HG03196 (cell line): ENCODE data around the gene RHBDD3.

Experiments used
- ATAC-seq: cut with Tn5 transposase; IDR thresholded peaks from one replicate; pipeline ENCODE4 v1.9.1; 2021; ENCODE audit not compliant: unreplicated experiment

Gene RHBDD3

DNA sequence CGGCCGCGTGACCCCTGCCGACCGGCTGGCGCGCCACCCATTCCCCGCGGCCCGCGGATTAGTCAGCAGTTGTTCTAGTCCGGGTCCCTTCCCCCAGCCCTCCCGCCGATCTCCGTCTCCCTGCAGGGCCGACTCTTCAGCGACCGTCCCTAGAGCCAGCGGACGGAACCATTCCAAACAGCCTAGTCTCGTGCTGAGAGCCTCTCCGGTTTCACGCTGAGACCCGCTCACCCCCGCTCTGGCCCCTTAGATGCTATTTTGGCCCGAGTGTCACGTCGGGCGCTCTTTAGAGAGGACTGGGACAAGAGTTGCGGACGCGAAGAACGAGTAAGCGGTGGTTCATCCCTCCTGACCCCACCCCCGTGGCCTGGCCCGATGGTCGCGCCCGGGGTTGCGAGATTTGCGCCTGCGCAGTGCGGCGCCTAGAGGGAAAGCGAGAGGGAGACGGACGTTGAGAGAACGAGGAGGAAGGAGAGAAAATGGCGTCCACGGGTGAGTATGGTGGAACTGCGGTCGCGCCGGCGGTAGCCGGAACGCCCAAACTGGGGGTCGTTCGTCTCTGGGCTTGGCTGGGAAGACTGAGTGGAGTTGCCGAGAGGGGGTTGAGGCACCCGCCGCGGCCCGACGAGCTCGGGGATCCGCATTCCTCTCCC lies at the start of gene RHBDD3, which contains the start of gene EWSR1:
TSS of gene RHBDD3 (minus strand) at position 124 of the 653 bp plus-strand sequence. CDS start 2,355 bp downstream, outside the sequence.
TSS of gene EWSR1 (plus strand) at position 411 of the 653 bp plus-strand sequence. CDS start at position 480, 69 bp downstream.
- peak; percentile 76 for ATAC-seq

DNA sequence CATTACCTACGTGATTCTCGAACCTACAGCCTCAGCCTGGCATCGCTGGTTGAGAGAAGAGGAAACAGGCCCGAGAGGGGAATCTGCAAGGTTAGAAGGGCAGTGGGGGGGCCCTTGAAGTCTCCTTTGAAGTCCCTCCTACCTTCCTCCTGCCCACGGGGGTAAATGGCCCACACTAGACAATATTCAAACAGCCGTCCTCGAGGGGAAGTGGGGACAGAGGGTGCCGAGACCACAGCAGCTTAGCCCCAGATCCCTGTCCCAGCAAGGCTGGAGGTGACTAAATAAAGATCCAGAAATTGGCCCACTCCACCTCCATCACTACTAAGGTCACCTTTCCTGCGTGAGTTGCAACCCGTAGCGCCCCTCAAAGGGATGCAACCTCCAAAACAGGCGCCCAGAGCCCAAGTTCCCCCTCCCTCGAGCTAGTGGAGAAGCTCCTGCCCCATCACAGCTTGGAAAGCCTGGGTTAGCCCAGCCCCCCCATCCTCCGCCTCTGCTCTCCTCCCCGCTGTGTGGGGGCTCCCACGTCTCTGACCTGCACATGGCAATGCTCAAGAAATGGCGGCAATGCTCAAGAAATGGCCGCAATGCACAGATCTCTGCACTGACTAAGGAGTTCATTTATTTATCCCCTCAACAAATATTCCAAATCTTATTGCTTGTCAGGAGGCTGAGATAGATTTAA lies 48.5 kb upstream of the RHBDD3 start:
- ATAC-seq = no peak

DNA sequence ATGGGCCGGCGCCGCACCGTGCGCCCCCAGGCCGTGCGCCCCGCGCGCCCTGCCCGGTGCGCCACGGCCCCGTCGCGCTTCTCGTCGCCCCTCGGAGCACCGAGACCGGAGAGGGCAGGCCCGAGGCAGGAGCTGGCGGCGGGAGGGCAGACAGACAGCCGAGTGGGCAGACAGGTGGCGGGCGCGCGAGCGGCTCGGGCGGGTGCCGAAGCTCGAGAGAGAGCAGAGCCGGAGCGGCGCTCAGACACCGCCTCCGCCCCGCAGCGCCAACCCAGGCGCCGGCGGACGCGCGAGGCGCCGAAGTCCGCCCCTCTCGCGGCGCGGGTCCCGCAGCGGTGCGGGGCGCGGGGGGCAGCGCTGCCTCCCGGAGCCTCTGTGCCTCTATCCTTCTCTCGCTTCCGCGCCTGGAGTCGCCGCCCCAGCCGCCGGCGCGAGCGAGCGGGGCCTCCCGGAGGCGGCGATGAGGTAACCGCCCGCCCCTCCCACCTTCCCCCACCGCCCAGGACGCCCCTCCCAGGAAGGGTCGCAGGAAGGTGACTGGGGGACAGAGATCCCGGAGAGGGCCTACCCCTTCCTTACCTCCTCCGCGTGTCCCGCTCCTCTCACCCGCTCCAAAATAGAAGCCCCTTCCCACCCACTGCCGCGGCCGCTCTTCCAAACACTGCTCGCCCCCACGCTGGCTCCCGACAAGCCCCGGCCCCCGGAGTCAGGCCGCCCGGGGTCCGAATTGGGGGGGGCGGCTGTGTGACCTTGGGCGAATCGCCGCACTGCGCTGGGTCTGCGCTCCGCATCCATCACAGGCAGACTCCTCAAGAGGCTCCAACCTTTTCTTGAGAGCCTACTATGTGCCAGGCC lies 47.7 kb upstream of the RHBDD3 start, which contains the start of gene RASL10A:
TSS of gene RASL10A (minus strand) at position 412 of the 855 bp plus-strand sequence. CDS start 451 bp downstream, outside the sequence.
- no peak for ATAC-seq

DNA sequence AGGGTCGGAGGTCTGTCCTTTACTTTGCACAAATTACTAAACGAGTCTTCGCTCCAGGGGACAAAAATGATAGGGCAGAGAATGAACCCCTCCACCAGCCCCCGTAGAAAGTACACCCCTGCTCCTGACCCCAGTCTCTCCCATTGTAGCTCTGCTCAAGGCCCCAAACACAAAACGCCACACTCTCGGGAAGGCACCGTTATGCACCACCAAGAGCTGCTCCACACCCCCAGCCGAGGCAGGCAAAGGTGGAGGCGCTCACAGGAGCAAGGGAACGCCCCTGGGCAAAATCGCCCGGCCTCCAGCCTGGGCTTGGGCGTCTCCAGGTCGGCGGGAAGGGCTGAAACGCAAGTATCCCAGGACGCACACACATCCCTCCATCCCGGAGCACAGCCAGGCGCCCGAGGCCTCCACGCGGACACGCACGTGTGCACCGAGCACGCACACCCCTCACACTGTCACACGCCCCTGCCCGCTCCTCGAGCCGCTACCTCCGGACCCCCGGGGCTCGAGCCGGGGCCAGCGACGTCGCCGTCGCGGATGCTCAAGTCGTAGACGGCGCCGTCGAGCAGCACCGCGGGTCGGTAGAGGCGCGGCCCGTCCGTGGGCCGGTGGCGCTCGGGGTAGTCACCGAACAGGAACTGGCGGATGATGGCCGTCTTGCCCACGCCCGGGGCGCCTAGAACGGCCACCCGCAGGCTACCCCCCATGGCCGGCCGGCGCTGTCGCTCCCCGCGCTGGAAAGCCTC lies 46.9 kb upstream of the RHBDD3 start:
- ATAC-seq = no peak

DNA sequence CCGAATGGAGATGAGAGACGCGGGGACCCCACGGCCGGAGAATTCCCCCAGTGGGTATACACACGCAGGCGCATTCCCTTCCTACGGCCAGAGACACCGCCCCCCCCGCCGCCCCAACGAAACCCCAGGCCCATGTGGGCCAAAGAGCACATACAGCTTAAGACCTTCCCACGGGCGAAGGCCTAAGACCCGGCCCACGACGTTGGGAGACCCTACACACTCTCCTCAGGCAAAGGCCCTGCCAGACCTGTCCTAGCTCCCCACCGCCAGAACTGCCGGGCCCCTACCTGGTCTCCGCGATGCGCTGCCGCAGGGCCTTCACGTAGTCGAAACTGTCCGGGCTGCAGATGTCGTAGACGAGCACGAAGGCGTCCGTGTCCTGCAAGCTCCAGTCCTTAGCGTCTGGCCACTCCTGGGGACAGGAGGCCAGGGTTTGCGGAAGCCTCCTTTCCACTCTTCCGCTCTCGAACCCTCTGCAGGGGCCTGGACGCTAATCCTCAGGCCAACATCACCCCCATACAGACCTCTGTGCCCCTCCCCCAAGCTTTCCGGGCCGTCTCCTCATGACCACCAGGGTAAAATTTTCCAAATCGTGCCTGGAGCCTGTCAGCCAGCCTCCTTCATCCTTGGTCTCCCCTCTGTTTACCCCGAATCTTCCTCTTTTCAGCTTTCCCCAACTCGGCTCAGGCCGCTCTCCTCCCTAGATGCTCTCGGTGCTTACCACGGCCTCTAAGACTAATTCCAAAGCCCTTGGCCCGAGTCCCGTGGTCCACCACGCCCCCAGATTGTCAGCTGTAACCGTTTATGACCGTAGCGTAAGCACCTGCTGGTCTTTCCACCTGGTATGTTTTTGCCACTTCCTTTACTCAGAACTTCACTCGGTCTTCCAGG lies 46.0 kb upstream of the RHBDD3 start:
- ATAC-seq = no peak

DNA sequence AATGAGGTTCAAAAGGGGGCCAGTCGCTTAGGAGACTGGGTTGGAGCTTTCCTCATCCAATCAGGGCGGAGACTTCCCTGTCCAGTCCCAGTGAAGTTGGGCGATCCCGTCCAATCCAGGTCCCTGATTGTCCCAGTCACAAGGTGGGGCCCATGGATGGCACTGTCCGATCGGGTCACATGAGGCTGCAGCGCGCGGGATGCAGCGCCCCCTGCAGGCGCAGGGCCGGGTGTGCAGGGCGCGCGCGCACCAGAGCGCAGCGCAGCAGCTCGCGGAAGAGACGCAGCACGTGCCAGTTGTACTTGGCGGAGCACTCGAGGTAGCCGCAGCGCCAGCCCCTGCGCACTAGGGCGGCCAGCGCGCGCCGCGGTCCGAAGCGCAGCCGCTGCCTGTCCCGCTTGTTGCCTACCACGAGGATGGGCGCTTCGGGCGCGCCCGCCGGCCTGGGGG lies 45.4 kb upstream of the RHBDD3 start:
- ATAC-seq = no peak

- no peak for ATAC-seq
Observed at GRCh38 chr22:29312218-29313125, 44.7 kb upstream of the RHBDD3 start.

GRCh38 chr22:29311464-29312217 lies 43.9 kb upstream of the RHBDD3 start:
- ATAC-seq = no peak

- no peak for ATAC-seq
Observed at GRCh38 chr22:29310863-29311339, 43.1 kb upstream of the RHBDD3 start.

DNA sequence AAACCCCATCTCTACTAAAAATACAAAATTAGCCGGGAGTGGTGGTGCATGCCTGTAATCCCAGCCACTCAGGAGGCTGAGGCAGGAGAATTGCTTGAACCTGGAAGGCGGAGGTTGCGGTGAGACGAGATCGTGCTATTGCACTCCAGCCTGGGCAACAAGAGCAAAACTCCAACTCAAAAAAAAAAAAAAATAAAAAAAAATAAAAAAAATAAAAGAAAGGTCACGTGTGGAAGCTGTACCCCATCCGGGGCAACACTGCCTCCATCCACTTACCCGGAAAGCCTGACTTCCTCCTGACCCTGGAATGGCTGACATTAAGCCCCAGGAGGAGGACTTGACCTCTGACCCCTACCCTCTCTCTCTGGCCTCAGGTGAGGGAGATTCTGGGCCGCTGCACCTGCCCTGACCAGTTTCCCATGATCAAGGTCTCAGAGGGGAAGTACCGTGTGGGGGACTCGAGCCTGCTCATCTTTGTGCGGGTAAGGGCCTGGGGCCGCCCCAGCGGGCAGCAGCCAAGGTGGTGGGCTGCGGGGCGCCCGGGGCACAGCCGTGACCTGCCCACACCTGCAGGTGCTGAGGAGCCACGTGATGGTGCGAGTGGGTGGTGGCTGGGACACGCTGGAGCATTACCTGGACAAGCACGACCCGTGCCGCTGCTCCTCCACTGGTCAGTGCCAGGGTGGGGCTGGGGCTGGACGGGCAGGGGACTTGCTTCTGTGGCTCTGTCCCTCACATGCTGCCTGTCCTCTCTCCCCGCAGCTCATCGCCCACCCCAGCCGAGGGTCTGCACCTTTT lies 42.5 kb upstream of the RHBDD3 start:
- no peak for ATAC-seq

- no peak for ATAC-seq
Observed at GRCh38 chr22:29309332-29310064, 41.7 kb upstream of the RHBDD3 start.

GRCh38 chr22:29308791-29309262 lies 41.0 kb upstream of the RHBDD3 start:
- no peak for ATAC-seq

DNA sequence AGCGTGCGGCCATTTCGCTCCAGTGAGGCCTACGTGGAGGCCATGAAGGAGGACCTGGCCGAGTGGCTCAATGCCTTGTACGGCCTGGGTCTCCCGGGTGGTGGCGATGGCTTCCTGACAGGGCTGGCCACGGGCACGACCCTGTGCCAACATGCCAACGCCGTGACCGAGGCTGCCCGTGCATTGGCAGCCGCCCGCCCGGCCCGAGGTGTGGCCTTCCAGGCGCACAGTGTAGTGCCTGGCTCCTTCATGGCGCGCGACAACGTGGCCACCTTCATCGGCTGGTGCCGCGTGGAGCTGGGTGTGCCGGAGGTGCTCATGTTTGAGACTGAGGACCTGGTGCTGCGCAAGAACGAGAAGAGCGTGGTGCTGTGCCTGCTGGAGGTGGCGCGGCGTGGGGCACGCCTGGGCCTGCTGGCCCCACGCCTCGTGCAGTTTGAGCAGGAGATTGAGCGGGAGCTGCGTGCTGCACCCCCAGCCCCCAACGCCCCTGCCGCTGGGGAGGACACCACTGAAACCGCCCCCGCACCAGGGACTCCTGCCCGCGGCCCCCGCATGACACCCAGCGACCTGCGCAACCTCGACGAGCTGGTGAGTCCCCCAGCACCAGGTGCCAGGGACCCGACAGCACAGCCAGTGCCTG lies 40.5 kb upstream of the RHBDD3 start:
- no peak for ATAC-seq

DNA sequence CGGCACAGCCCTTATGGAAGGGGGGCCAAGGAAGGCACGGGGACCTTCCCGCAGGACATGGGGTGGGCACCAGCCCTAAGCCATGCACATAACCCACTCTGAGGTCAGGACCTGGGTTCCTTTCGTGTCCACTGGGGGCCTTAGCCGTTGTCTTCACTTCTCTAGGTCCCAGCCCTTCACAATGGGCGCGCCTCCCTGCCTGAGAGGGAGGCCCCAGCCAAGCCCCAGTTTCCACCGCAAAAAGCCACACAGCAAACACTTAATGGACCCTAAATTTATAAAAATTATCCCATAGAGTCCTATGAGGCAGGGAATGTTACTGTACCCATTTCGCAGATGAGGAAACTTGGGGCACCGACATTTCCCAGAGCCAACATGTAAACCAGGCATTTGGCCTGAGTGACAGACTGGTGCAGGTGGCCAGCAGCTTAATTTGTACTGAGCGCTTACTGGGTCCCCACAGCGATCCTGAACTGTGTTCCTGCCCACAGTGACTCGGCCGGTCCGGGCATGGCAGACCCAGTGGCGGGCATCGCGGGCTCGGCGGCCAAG lies 39.9 kb upstream of the RHBDD3 start:
- no peak for ATAC-seq

- no peak for ATAC-seq
Observed at GRCh38 chr22:29306835-29307595, 39.2 kb upstream of the RHBDD3 start.
